Measurements from ENCODE around the gene BTNL8.

The BTNL8 gene

DNA sequence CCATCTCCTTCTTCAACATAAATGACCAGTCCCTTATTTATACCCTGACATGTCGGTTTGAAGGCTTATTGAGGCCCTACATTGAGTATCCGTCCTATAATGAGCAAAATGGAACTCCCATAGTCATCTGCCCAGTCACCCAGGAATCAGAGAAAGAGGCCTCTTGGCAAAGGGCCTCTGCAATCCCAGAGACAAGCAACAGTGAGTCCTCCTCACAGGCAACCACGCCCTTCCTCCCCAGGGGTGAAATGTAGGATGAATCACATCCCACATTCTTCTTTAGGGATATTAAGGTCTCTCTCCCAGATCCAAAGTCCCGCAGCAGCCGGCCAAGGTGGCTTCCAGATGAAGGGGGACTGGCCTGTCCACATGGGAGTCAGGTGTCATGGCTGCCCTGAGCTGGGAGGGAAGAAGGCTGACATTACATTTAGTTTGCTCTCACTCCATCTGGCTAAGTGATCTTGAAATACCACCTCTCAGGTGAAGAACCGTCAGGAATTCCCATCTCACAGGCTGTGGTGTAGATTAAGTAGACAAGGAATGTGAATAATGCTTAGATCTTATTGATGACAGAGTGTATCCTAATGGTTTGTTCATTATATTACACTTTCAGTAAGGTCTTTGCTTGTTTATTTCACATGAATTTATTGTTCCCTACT lies 51.5 kb downstream of the BTNL8 start:
- TF ChIP-seq, protein P1, sequence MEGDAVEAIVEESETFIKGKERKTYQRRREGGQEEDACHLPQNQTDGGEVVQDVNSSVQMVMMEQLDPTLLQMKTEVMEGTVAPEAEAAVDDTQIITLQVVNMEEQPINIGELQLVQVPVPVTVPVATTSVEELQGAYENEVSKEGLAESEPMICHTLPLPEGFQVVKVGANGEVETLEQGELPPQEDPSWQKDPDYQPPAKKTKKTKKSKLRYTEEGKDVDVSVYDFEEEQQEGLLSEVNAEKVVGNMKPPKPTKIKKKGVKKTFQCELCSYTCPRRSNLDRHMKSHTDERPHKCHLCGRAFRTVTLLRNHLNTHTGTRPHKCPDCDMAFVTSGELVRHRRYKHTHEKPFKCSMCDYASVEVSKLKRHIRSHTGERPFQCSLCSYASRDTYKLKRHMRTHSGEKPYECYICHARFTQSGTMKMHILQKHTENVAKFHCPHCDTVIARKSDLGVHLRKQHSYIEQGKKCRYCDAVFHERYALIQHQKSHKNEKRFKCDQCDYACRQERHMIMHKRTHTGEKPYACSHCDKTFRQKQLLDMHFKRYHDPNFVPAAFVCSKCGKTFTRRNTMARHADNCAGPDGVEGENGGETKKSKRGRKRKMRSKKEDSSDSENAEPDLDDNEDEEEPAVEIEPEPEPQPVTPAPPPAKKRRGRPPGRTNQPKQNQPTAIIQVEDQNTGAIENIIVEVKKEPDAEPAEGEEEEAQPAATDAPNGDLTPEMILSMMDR (IDR thresholded peaks at IDR 0.05; ENCODE audit: extremely low read depth, insufficient read depth, missing control alignments), result no peak
- no peak for DNase-seq (ENCODE audit: low spot score)
- in situ Hi-C loops (cut with MboI; ENCODE audit: low pct_unique_long_range_greater_than_20kb, low sequenced_read_pairs, unreplicated experiment), result no loop called here

DNA sequence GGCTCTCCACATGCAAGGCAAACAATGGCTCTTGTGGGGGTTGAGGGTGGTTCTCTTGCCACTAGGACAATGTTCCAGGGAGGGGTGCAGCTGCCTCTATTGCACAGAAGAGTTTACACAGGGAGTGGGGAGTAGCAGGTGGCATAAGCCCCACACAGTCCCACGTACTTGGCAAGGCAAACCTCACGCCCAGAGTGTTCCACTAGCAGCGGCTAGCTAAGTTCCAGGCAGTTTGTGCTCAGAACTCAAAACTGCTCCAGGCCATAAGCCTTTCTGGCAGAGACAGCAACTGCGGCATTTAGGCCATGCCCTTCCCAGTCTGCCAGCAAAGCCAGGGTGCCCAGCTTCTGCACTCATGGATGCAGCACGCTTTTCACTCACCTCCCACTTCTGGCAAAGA lies 60.7 kb downstream of the BTNL8 start:
- in situ Hi-C loops (cut with MboI; ENCODE audit: low pct_unique_long_range_greater_than_20kb, low sequenced_read_pairs, unreplicated experiment), result no loop called here
- TF ChIP-seq, protein P1 (IDR thresholded peaks at IDR 0.05; ENCODE audit: extremely low read depth, insufficient read depth, missing control alignments), result no peak
- DNase-seq (ENCODE audit: low spot score), result no peak

DNA sequence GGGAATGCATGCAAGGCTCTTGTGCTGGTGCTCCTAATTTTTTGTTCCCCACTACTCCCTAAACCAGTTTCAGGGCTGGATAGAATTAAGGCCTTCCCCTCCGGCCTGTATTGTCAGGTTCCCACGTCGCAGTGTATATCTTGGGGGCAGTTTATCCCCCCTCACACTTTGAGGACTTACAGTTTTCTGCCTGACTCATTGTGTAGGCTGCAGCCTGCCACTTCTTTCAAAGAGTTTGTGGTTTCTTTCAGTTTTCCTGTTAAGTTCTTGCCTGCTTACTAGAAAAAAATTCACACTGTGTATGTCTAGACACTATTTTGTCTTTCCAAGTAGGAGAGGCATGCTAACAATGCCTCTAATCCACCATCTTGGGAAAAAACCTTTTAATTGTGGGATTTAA lies 61.2 kb downstream of the BTNL8 start:
- TF ChIP-seq, protein P1 (IDR thresholded peaks at IDR 0.05; ENCODE audit: extremely low read depth, insufficient read depth, missing control alignments), result no peak
- in situ Hi-C loops (cut with MboI; ENCODE audit: low pct_unique_long_range_greater_than_20kb, low sequenced_read_pairs, unreplicated experiment), result no loop called here
- DNase-seq (ENCODE audit: low spot score), result no peak

DNA sequence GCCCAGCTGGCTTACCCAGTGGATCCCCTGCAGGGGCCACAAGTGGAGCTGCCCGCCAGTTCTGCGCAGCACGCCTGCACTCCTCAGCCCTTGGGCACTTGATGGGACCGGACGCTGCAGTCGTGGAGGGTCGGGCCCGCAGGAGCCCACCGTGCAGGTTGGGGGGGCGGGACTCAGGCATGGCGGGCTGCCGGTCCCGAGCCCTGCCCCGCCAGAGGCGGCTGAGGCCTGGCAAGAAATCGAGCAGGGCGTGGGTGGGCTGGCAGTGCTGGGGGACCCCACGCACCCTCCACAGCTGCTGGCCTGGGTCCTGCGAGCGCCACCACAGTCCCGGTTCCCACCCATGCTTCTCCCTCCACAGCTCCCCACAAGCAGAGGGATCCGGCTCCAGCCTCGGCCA lies 70.4 kb downstream of the BTNL8 start:
- DNase-seq (ENCODE audit: low spot score), result no peak
- in situ Hi-C loops (cut with MboI; ENCODE audit: low pct_unique_long_range_greater_than_20kb, low sequenced_read_pairs, unreplicated experiment), result no loop called here
- TF ChIP-seq, protein P1 (IDR thresholded peaks at IDR 0.05; ENCODE audit: extremely low read depth, insufficient read depth, missing control alignments), result no peak

DNA sequence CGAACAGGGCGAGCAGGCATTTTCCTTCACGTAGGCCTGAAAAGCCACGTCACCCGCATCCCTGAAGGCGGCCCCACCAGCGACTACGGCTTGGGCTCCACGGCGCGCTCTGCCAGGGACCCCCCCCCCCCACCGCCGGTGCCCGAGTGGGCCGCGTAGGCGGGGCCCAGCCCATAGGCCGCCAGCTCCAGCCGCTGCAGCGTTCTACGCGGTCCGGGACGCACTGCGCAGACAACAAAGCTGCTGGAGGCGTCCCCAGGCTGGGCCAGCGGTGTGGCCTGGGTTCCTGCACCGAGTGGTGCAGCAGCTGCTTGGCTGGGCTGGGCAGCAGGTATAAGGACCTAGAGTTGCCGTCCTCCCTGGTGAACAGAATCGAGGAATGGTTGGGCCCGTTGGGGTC lies 71.4 kb downstream of the BTNL8 start:
- DNase-seq (ENCODE audit: low spot score), result no peak
- TF ChIP-seq, protein P1 (IDR thresholded peaks at IDR 0.05; ENCODE audit: extremely low read depth, insufficient read depth, missing control alignments), result no peak
- in situ Hi-C loops (cut with MboI; ENCODE audit: low pct_unique_long_range_greater_than_20kb, low sequenced_read_pairs, unreplicated experiment), result no loop called here

DNA sequence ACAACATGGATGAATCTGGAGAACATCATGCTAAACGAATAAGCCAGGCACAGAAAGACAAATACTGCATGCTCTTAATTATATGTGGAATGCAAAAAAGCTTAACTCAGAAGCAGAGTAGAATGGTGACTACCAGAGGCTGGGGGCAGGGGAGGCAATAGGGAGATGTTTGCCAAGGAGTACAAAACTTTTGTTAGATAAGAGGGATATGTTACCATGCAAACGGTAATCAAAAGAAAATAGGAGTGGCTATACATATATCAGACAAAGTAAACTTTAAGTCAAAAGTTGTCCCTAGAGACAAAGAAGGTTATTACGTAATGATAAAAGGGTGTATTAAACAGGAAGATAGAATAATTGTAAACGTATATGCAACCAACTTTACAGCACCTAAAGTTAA lies 71.9 kb downstream of the BTNL8 start:
- no peak for DNase-seq (ENCODE audit: low spot score)
- in situ Hi-C loops (cut with MboI; ENCODE audit: low pct_unique_long_range_greater_than_20kb, low sequenced_read_pairs, unreplicated experiment), result no loop called here
- TF ChIP-seq, protein P1 (IDR thresholded peaks at IDR 0.05; ENCODE audit: extremely low read depth, insufficient read depth, missing control alignments), result no peak
